Measurements from ENCODE around the gene NMNAT3. TPM values are rescaled to one million over a fixed set of nuclear protein-coding genes. Genes with fewer than 3 reads are reported as not detected.

The NMNAT3 gene
- total and polyA plus RNA-seq, 4 donors, result 1.9 to 19.7 (median 2.9) TPM

DNA sequence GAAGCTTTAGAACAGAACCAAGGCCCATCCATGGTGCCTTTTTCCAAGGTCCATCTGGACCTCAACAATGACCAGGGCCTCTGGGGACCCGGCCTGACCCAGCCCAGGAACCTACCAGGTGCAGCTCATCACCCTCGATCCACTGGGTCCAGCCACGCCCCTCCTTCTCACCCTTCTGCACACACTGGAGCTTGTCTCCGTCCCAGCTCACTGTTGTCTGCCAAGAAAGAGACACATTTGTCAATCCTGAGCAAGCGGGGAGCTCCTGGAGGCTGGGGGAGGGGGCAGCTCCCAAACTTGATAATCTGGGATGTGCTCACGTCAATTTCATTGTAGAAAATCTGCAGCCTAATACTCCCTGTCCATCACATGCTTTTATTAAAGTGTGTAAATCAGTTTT, 159.5 kb downstream of the NMNAT3 start:
- TF ChIP-seq GABPA (IDR thresholded peaks at IDR 0.05 in 1 of 2, conservative IDR thresholded peaks at IDR 0.05 in 1 of 2), result no peak
- TF ChIP-seq HNF4G (IDR thresholded peaks at IDR 0.05), result no peak
- TF ChIP-seq FOXA1 (IDR thresholded peaks at IDR 0.05), result no peak
- no peak for TF ChIP-seq JUND (IDR thresholded peaks at IDR 0.05)
- TF ChIP-seq RAD21 (IDR thresholded peaks at IDR 0.05), result no peak
- no peak for TF ChIP-seq NR2F2 (IDR thresholded peaks at IDR 0.05)
- no peak for TF ChIP-seq HNF4A (conservative IDR thresholded peaks at IDR 0.05)
- no peak for TF ChIP-seq SP1 (IDR thresholded peaks at IDR 0.05)
- TF ChIP-seq YY1 (IDR thresholded peaks at IDR 0.05), result no peak
- TF ChIP-seq TAF1 (conservative IDR thresholded peaks at IDR 0.05), result no peak
- TF ChIP-seq, protein P1, sequence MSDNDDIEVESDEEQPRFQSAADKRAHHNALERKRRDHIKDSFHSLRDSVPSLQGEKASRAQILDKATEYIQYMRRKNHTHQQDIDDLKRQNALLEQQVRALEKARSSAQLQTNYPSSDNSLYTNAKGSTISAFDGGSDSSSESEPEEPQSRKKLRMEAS (IDR thresholded peaks at IDR 0.05), result no peak
- TF ChIP-seq, protein P2, sequence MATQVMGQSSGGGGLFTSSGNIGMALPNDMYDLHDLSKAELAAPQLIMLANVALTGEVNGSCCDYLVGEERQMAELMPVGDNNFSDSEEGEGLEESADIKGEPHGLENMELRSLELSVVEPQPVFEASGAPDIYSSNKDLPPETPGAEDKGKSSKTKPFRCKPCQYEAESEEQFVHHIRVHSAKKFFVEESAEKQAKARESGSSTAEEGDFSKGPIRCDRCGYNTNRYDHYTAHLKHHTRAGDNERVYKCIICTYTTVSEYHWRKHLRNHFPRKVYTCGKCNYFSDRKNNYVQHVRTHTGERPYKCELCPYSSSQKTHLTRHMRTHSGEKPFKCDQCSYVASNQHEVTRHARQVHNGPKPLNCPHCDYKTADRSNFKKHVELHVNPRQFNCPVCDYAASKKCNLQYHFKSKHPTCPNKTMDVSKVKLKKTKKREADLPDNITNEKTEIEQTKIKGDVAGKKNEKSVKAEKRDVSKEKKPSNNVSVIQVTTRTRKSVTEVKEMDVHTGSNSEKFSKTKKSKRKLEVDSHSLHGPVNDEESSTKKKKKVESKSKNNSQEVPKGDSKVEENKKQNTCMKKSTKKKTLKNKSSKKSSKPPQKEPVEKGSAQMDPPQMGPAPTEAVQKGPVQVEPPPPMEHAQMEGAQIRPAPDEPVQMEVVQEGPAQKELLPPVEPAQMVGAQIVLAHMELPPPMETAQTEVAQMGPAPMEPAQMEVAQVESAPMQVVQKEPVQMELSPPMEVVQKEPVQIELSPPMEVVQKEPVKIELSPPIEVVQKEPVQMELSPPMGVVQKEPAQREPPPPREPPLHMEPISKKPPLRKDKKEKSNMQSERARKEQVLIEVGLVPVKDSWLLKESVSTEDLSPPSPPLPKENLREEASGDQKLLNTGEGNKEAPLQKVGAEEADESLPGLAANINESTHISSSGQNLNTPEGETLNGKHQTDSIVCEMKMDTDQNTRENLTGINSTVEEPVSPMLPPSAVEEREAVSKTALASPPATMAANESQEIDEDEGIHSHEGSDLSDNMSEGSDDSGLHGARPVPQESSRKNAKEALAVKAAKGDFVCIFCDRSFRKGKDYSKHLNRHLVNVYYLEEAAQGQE (IDR thresholded peaks at IDR 0.05), result no peak
- TF ChIP-seq, protein P3, sequence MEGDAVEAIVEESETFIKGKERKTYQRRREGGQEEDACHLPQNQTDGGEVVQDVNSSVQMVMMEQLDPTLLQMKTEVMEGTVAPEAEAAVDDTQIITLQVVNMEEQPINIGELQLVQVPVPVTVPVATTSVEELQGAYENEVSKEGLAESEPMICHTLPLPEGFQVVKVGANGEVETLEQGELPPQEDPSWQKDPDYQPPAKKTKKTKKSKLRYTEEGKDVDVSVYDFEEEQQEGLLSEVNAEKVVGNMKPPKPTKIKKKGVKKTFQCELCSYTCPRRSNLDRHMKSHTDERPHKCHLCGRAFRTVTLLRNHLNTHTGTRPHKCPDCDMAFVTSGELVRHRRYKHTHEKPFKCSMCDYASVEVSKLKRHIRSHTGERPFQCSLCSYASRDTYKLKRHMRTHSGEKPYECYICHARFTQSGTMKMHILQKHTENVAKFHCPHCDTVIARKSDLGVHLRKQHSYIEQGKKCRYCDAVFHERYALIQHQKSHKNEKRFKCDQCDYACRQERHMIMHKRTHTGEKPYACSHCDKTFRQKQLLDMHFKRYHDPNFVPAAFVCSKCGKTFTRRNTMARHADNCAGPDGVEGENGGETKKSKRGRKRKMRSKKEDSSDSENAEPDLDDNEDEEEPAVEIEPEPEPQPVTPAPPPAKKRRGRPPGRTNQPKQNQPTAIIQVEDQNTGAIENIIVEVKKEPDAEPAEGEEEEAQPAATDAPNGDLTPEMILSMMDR (IDR thresholded peaks at IDR 0.05; ENCODE audit: low read depth, low read length, missing input control), result no peak
- no peak for TF ChIP-seq EGR1 (IDR thresholded peaks at IDR 0.05; ENCODE audit: low read depth in 2 of 2)
- TF ChIP-seq, protein P4, sequence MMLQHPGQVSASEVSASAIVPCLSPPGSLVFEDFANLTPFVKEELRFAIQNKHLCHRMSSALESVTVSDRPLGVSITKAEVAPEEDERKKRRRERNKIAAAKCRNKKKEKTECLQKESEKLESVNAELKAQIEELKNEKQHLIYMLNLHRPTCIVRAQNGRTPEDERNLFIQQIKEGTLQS (IDR thresholded peaks at IDR 0.05), result no peak
- TF ChIP-seq RXRA (IDR thresholded peaks at IDR 0.05), result no peak
- no peak for TF ChIP-seq FOXA2 (IDR thresholded peaks at IDR 0.05)
- TF ChIP-seq, protein P5, sequence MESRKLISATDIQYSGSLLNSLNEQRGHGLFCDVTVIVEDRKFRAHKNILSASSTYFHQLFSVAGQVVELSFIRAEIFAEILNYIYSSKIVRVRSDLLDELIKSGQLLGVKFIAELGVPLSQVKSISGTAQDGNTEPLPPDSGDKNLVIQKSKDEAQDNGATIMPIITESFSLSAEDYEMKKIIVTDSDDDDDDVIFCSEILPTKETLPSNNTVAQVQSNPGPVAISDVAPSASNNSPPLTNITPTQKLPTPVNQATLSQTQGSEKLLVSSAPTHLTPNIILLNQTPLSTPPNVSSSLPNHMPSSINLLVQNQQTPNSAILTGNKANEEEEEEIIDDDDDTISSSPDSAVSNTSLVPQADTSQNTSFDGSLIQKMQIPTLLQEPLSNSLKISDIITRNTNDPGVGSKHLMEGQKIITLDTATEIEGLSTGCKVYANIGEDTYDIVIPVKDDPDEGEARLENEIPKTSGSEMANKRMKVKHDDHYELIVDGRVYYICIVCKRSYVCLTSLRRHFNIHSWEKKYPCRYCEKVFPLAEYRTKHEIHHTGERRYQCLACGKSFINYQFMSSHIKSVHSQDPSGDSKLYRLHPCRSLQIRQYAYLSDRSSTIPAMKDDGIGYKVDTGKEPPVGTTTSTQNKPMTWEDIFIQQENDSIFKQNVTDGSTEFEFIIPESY (IDR thresholded peaks at IDR 0.05), result no peak
- Histone ChIP-seq H3K4me3 (ENCODE audit: low read depth in 1 of 3, low read length in 3 of 3) (no peak overlapping the region), H3K9me3 (ENCODE audit: control insufficient read depth in 4 of 4, low read length in 3 of 4) (no peaks in the 10 kb centered on the region), H3K27me3 (ENCODE audit: control insufficient read depth in 4 of 4, insufficient read depth in 4 of 4, low read length in 3 of 4) (no peaks in the 10 kb centered on the region), H3K9ac (ENCODE audit: low read depth in 1 of 2, low read length in 2 of 2) (no peak overlapping the region), H3K27ac (ENCODE audit: low read depth in 1 of 2, low read length in 2 of 2) (no peak overlapping the region), H3K4me1 (ENCODE audit: control insufficient read depth in 4 of 4, insufficient read depth in 4 of 4, low read length in 3 of 4) (no peaks in the 10 kb centered on the region), H3K36me3 (ENCODE audit: control insufficient read depth in 4 of 4, insufficient read depth in 3 of 4, low read depth in 1 of 4, low read length in 3 of 4) (no peaks in the 10 kb centered on the region)
- no peak for DNase-seq (ENCODE audit: low spot score)
- 84% methylated on average over 6 of the region's 6 CpGs for WGBS
